ENCODE results near the gene PGBD1.

PGBD1 gene

DNA sequence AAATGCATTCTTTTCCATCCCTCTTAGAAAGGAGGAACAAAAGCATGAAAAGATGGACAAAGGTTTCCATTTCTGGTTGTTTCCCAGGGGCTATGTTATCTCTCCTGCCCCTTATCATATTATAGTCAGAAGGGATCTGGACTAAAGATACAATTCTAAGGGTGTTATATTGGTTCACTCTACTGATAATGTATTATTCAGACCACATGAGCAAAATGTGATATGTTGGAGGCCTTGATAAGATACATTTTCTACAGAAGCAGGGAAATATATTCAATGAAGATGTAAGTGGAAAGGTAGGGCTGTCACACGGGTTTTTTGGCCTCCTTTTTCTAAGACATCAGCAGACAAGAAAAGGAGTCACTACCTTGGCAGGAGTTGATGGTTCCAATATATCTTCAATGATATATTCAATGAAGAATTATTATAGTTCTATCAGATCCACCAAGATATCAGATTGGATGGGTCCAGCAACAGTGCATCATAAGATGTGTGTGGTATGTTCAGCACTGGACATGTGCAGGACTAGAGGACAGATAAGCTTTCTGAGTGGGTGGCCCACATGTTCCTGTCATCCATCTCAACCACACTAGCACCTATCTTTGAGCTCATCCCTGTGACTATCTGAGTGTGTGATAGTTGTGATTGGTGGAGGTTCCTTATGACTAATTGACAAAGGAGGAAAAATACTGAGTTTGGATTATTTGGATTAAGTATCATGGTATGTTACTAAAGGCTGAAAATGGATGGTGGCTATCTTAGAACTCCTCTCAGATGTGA is 62.7 kb downstream of the PGBD1 start:
- DNase-seq (ENCODE audit: low read depth), result no peak
- TF ChIP-seq, protein P1, sequence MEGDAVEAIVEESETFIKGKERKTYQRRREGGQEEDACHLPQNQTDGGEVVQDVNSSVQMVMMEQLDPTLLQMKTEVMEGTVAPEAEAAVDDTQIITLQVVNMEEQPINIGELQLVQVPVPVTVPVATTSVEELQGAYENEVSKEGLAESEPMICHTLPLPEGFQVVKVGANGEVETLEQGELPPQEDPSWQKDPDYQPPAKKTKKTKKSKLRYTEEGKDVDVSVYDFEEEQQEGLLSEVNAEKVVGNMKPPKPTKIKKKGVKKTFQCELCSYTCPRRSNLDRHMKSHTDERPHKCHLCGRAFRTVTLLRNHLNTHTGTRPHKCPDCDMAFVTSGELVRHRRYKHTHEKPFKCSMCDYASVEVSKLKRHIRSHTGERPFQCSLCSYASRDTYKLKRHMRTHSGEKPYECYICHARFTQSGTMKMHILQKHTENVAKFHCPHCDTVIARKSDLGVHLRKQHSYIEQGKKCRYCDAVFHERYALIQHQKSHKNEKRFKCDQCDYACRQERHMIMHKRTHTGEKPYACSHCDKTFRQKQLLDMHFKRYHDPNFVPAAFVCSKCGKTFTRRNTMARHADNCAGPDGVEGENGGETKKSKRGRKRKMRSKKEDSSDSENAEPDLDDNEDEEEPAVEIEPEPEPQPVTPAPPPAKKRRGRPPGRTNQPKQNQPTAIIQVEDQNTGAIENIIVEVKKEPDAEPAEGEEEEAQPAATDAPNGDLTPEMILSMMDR (IDR thresholded peaks at IDR 0.05; ENCODE audit: insufficient read depth, low read depth, low read length, missing control alignments), result no peak
- H3K4me3 ChIP-seq (ENCODE audit: low read length), result no peak overlapping the region

DNA sequence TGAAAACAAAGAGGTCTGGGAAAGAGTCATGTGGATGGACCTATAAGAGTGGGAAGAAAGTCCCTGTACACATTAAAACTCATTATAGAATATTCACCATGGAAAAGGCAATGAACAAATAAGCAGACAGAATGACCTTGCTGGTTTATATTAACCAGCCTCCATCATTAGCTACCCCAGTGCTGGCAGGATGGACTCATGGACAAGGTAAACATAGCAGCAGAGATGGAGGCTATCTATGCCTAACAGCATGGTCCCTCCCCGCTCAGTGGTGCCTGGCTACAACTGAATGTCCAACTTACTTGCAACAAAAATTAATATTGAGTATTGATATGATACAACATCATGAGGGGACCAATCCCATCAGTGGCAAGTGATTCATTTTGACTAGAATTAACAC is 63.8 kb downstream of the PGBD1 start:
- no peak overlapping the region for H3K4me3 ChIP-seq (ENCODE audit: low read length)
- no peak for DNase-seq (ENCODE audit: low read depth)
- TF ChIP-seq, protein P1 (IDR thresholded peaks at IDR 0.05; ENCODE audit: insufficient read depth, low read depth, low read length, missing control alignments), result no peak

DNA sequence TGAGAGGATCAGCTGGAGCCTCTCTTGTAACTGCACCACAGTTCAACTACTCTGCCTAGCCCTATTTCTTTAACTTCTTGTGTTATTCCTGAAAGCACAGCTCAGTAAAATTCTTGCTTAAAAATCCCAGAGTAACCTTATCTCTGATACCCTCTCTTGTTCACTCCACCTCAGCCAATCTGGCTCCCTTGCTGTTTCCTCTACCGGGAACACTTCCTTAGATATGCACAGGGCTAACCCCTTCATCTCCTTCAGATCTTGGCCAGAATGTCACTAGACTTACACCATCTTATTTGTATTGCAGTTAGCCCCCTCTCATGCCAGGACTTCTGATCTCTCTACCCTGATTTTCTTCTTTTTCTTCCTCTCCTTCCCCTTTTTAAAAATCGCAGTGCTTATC is 65.7 kb downstream of the PGBD1 start:
- DNase-seq (ENCODE audit: low read depth), result no peak
- TF ChIP-seq, protein P1 (IDR thresholded peaks at IDR 0.05; ENCODE audit: insufficient read depth, low read depth, low read length, missing control alignments), result no peak
- H3K4me3 ChIP-seq (ENCODE audit: low read length), result no peak overlapping the region

DNA sequence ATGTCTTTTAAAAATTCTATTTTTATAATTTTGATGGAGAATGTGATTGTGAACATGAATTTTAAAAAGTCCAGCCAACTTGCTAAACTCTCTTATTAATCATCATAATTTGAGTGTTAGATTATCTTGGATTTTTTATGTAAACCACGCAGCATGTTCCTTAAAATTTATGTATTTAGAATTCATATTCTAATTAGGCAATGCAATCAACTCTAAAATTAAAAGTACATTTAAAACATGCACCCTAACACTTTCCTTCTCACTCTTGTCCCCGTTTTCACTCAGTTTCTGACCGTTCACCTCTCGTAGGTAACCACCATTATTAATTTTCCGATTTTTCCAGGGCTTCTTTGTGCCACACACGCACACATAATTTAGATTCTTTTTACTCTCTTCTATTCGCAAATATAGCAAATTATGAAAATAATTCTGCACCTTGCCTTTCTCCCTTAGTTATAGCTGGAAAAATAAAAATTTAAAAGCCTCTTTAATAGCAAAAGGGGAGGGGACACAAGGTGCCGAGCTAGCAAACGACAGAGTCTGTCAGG is 68.0 kb downstream of the PGBD1 start:
- DNase-seq (ENCODE audit: low read depth), result no peak
- TF ChIP-seq, protein P1 (IDR thresholded peaks at IDR 0.05; ENCODE audit: insufficient read depth, low read depth, low read length, missing control alignments), result no peak
- H3K4me3 ChIP-seq (ENCODE audit: low read length), result peak overlapping the region; percentile 64

DNA sequence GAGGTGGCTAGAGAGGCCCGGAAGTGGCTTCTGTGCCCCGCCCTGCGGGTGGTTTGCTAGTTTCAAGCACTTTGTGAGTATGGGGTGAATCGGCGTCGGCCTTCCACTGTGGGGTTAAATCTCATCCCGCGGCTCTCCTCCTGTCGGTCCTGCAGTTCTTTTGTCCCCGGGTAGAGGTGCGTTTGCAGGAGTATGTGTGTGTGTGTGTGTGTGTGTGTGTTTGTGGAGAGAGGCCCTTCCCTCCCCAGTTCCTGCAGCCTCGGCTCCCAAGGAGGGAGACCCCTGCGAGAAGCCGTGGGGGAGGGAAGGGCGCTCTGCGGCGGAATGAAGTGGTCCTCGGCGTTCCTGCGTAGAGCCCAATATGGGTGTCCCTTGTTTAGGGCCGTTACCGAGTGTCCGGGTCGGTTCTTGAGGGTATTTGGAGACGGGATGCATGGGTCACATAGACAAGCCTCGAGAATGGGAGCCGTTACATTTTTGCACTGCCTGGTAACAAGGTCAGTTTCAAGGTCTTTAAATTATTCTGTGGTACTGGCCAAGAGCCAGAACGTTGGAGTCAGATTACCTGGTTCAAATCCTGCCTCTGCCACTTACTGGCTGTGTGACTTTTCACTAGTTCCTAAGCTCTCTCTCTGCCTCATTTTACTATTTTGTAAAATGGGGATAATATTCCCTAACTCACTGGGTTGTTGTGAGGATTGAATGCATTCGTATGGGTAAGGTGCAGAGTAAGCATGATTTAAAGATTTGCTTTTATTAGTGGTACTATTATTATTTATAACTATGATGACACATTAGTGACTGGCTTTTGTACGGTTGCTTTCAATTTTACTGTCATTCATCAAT is 68.7 kb downstream of the PGBD1 start, which contains the start of gene ZKSCAN3:
TSS of gene ZKSCAN3 (plus strand) at position 56 of the 846 bp plus-strand sequence. CDS start 9,640 bp downstream, outside the sequence.
- DNase-seq (ENCODE audit: low read depth), result peak; percentile 86
- TF ChIP-seq, protein P1 (IDR thresholded peaks at IDR 0.05; ENCODE audit: insufficient read depth, low read depth, low read length, missing control alignments), result no peak
- peak within 1 kb of the TSS; percentile 64 for H3K4me3 ChIP-seq (ENCODE audit: low read length)

DNA sequence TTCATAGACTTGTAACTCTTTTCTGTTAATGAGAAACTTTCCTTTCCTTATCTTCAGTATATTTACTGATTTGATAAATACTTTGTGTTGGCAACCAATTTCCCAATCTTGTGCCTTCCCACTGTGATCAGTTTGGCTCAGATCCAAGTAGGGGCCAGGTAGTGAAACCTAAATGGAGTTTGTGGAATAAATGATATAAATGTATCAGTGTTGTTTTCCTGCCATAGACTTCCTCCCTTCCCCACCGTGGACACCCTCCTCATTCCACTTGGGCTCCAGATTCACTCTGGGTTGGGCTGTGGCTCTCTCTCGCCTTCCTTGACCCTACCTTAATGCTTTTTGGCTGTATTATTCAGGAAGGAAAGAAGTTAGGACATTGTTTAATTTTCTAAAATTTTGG is 69.7 kb downstream of the PGBD1 start:
- no peak for DNase-seq (ENCODE audit: low read depth)
- peak overlapping the region; percentile 64 for H3K4me3 ChIP-seq (ENCODE audit: low read length)

More for the DNA sequence above, 69.7 kb downstream of the PGBD1 start:
- TF ChIP-seq, protein P1 (IDR thresholded peaks at IDR 0.05; ENCODE audit: insufficient read depth, low read depth, low read length, missing control alignments), result no peak
